H9 (cell line): Measurements from ENCODE around the gene TBC1D9B. TPM values are rescaled to one million over a fixed set of nuclear protein-coding genes. Genes with fewer than 3 reads are reported as not detected.

ENCODE experiments used
- DNase-seq: peaks from one replicate; pipeline ENCODE4 v3.0.0-alpha.2; 2017
- H2AFZ ChIP-seq: one replicate; pipeline ENCODE4 v1.6.1; 2013; ENCODE audit warnings: mild to moderate bottlenecking, low read length, control low read depth, moderate library complexity
- H2AK5ac ChIP-seq: 2 replicates; pipeline ENCODE4 v1.6.1; 2013; ENCODE audit warnings: low read length, control low read depth, mixed read lengths; ENCODE audit not compliant: insufficient read length
- H2BK120ac ChIP-seq: one replicate; pipeline ENCODE4 v1.6.1; 2013; ENCODE audit warnings: low read depth, mild to moderate bottlenecking, low read length, control low read depth, inconsistent platforms; ENCODE audit not compliant: poor library complexity, severe bottlenecking
- H2BK12ac ChIP-seq: 2 replicates; pipeline ENCODE4 v1.6.1; 2013; ENCODE audit warnings: low read length, control low read depth, mixed read lengths, low read depth; ENCODE audit not compliant: insufficient read length
- H2BK15ac ChIP-seq: 2 replicates; pipeline ENCODE4 v1.6.1; 2013; ENCODE audit warnings: low read depth, low read length, control low read depth
- H2BK20ac ChIP-seq: one replicate; pipeline ENCODE4 v1.6.1; 2013; ENCODE audit warnings: low read depth, mild to moderate bottlenecking, low read length, control low read depth, inconsistent platforms; ENCODE audit not compliant: poor library complexity, severe bottlenecking
- H2BK5ac ChIP-seq: 2 replicates; pipeline ENCODE4 v1.6.1; 2013; ENCODE audit warnings: low read length, control low read depth, mixed read lengths; ENCODE audit not compliant: insufficient read length
- H3K14ac ChIP-seq: 2 replicates; pipeline ENCODE4 v1.6.1; 2013; ENCODE audit warnings: low read length, control low read depth; ENCODE audit not compliant: insufficient read depth
- H3K18ac ChIP-seq: 2 replicates; pipeline ENCODE4 v1.6.1; 2013; ENCODE audit warnings: low read depth, mild to moderate bottlenecking, mixed read lengths, low read length, control low read depth; ENCODE audit not compliant: insufficient read length
- H3K23ac ChIP-seq: 2 replicates; pipeline ENCODE4 v1.6.1; 2013; ENCODE audit warnings: low read length, control low read depth, mixed read lengths, low read depth; ENCODE audit not compliant: insufficient read length
- H3K23me2 ChIP-seq: 2 replicates; pipeline ENCODE4 v1.6.1; 2013; ENCODE audit warnings: low read depth, mild to moderate bottlenecking, mixed read lengths, low read length, control low read depth; ENCODE audit not compliant: insufficient read length, poor library complexity, severe bottlenecking
- H3K27ac ChIP-seq: 2 replicates; pipeline ENCODE4 v1.5.1; 2013; ENCODE audit warnings: low read length, control low read depth, mixed read lengths, low read depth; ENCODE audit not compliant: insufficient read length
- H3K27me3 ChIP-seq: 2 replicates; pipeline ENCODE4 v1.6.1; 2013; ENCODE audit warnings: low read length, control low read depth, inconsistent platforms; ENCODE audit not compliant: insufficient read depth
- H3K4ac ChIP-seq: 2 replicates; pipeline ENCODE4 v1.6.1; 2013; ENCODE audit warnings: low read depth, mild to moderate bottlenecking, control low read depth, inconsistent platforms, low read length, moderate library complexity
- H3K4me1 ChIP-seq: 2 replicates; pipeline ENCODE4 v1.6.1; 2013; ENCODE audit warnings: low read length, control low read depth, inconsistent platforms; ENCODE audit not compliant: insufficient read depth
- H3K4me2 ChIP-seq: 2 replicates; pipeline ENCODE4 v1.6.1; 2013; ENCODE audit warnings: low read length, control low read depth, mixed read lengths; ENCODE audit not compliant: insufficient read length, insufficient read depth
- H3K56ac ChIP-seq: 2 replicates; pipeline ENCODE4 v1.6.1; 2013; ENCODE audit warnings: low read depth, mild to moderate bottlenecking, mixed read lengths, low read length, control low read depth; ENCODE audit not compliant: insufficient read length
- H3K79me1 ChIP-seq: 2 replicates; pipeline ENCODE4 v1.6.1; 2013; ENCODE audit warnings: low read depth, mild to moderate bottlenecking, moderate library complexity, low read length, control low read depth, inconsistent platforms; ENCODE audit not compliant: insufficient read depth, poor library complexity, severe bottlenecking
- H3K79me2 ChIP-seq: 2 replicates; pipeline ENCODE4 v1.6.1; 2013; ENCODE audit warnings: low read length, control low read depth, inconsistent platforms; ENCODE audit not compliant: insufficient read depth
- H3K9ac ChIP-seq: 2 replicates; pipeline ENCODE4 v1.6.1; 2013; ENCODE audit warnings: low read length, control low read depth, mixed read lengths; ENCODE audit not compliant: insufficient read length; ENCODE audit errors: extremely low read depth
- H3K9me3 ChIP-seq: one replicate; pipeline ENCODE4 v1.6.1; 2013; ENCODE audit warnings: low read depth, low read length, inconsistent platforms; ENCODE audit not compliant: control insufficient read depth
- H3T11ph ChIP-seq: one replicate; pipeline ENCODE4 v1.6.1; 2013; ENCODE audit warnings: mild to moderate bottlenecking, low read length, control low read depth, inconsistent platforms
- H4K20me1 ChIP-seq: one replicate; pipeline ENCODE4 v1.6.1; 2013; ENCODE audit not compliant: control insufficient read depth, insufficient read length, insufficient read depth
- H4K5ac ChIP-seq: 2 replicates; pipeline ENCODE4 v1.6.1; 2013; ENCODE audit warnings: low read depth, mild to moderate bottlenecking, mixed read lengths, low read length, control low read depth; ENCODE audit not compliant: insufficient read length
- H4K8ac ChIP-seq: replicated peaks from 2 replicates; pipeline ENCODE4 v1.6.1; 2013; ENCODE audit warnings: low read length, control low read depth, mixed read lengths, low read depth; ENCODE audit not compliant: insufficient read length
- H4K91ac ChIP-seq: 2 replicates; pipeline ENCODE4 v1.6.1; 2013; ENCODE audit warnings: low read depth, mild to moderate bottlenecking, moderate library complexity, mixed read lengths, low read length, control low read depth; ENCODE audit not compliant: insufficient read length
- H3K27ac Mint-ChIP-seq, 3 experiments: 2 replicates in 2 of 3; 3 replicates in 1 of 3; pipeline ENCODE4 v1.8.0; 2020 to 2021; ENCODE audit warnings: mixed read lengths in 3 of 3, mild to moderate bottlenecking in 1 of 3, moderate library complexity in 1 of 3
- H3K27me3 Mint-ChIP-seq: 2 replicates; pipeline ENCODE4 v1.8.0; 2021; ENCODE audit warnings: low read depth, mild to moderate bottlenecking, moderate library complexity, mixed read lengths
- H3K36me3 Mint-ChIP-seq, 3 experiments: 2 replicates in 2 of 3; 3 replicates in 1 of 3; pipeline ENCODE4 v1.8.0; 2020 to 2021; ENCODE audit warnings: low read depth in 3 of 3, mixed read lengths in 3 of 3; ENCODE audit not compliant: insufficient read depth in 1 of 3
- H3K4me1 Mint-ChIP-seq, 2 experiments: 2 replicates each; pipeline ENCODE4 v1.8.0; 2020; ENCODE audit warnings: mixed read lengths in 2 of 2
- H3K4me3 Mint-ChIP-seq, 2 experiments: 2 replicates in 1 of 2; 3 replicates in 1 of 2; pipeline ENCODE4 v1.8.0; 2020 to 2021; ENCODE audit warnings: mild to moderate bottlenecking in 2 of 2, mixed read lengths in 2 of 2, moderate library complexity in 1 of 2
- H3K9me3 Mint-ChIP-seq, 2 experiments: 2 replicates in 1 of 2; 3 replicates in 1 of 2; pipeline ENCODE4 v1.8.0; 2020; ENCODE audit warnings: mild to moderate bottlenecking in 2 of 2, mixed read lengths in 2 of 2, moderate library complexity in 1 of 2
- CTCF ChIP-seq: fragments of 200-600 bp; sonication (generic); conservative IDR thresholded peaks from 3 replicates; pipeline ENCODE4 v1.8.0; 2021; ENCODE audit warnings: antibody characterized with exemption, mild to moderate bottlenecking
- WGBS: extraction: QIAGEN DNeasy Blood & Tissue Kit; methylation state at CpG from one replicate; pipeline ENCODE4 v1.1.7; 2013; ENCODE audit warnings: missing lambda C conversion rate, low lambda C conversion rate, mixed read lengths; ENCODE audit not compliant: insufficient read length; ENCODE audit errors: extremely low coverage; 5-methylcytosine and 5-hydroxymethylcytosine counted together
- total RNA-seq: library from RNA; stranded (reverse); gene quantifications from 2 replicates; pipeline ENCODE4 v1.2.1, GENCODE V29; 2021

The TBC1D9B gene
- total RNA-seq, 1 experiment from 2014 or later, result 62.1 TPM

- Mint-ChIP-seq H3K4me1 (peaks cover 17% of the 10 kb centered on the region in 2 experiments), H3K4me3 (no peak overlapping the region), H3K9me3 (peaks cover 5 to 14% of the 10 kb centered on the region in 2 experiments; a peak in 4 of 5 replicates), H3K27ac (peak overlapping the region in 1 of 3 experiments; percentile 74; a peak in 3 of 7 replicates), H3K36me3 (peaks cover 70 to 96% (median 92%) of the 10 kb centered on the region in 3 experiments), H3K27me3 (no peaks in the 10 kb centered on the region)
- Histone ChIP-seq H4K5ac (no peak overlapping the region), H3K18ac (no peak overlapping the region), H4K8ac (no peak overlapping the region), H3K27ac (no peak overlapping the region), H3K79me1 (no peaks in the 10 kb centered on the region), H3K56ac (no peak overlapping the region), H3K23ac (no peak overlapping the region), H2AK5ac (no peak overlapping the region), H4K20me1 (no peaks in the 10 kb centered on the region), H2BK120ac (no peak overlapping the region), H2BK5ac (no peak overlapping the region), H3K9me3 (no peaks in the 10 kb centered on the region), H3K9ac (no peak overlapping the region), H2BK12ac (no peak overlapping the region), H2AFZ (no peak overlapping the region), H3T11ph (no peak overlapping the region), H2BK15ac (no peak overlapping the region), H3K4me1 (peaks cover 9% of the 10 kb centered on the region; the same call in 1 of the 2 replicates), H3K27me3 (no peaks in the 10 kb centered on the region), H3K79me2 (no peaks in the 10 kb centered on the region), H4K91ac (no peak overlapping the region), H2BK20ac (no peak overlapping the region), H3K14ac (no peak overlapping the region), H3K4ac (no peak overlapping the region), H3K4me2 (no peak overlapping the region), H3K23me2 (no peaks in the 10 kb centered on the region)
- WGBS, result no CpG with 5 or more reads among the region's 23 CpGs
- TF ChIP-seq CTCF, result no peak
- DNase-seq, result no peak
Measured at GRCh38 chr5:179833056-179833708, 74.5 kb downstream of the TBC1D9B start.
